AG04449 (cell line): ENCODE results near the gene GIPC2.

Source experiments
- CTCF ChIA-PET: fragments of 350-600 bp; formaldehyde crosslinking; extraction: SDS; loops from one replicate; lab custom pipeline; 2021; ENCODE audit warnings: antibody characterized with exemption; lab: Yijun Ruan, JAX
- POLR2A ChIA-PET: fragments of 400-600, 350-600 bp; formaldehyde crosslinking; extraction: SDS; loops from one replicate; lab custom pipeline; 2020; ENCODE audit warnings: antibody characterized with exemption, inconsistent platforms; lab: Yijun Ruan, JAX
- DNase-seq: peaks from one replicate; pipeline ENCODE4 v3.0.0-alpha.2; 2010; ENCODE audit warnings: low read depth, low spot score
- H3K4me3 ChIP-seq: 2 replicates; pipeline ENCODE4 v1.5.1; 2011; ENCODE audit warnings: low read depth, mild to moderate bottlenecking, control low read depth, low read length
- CTCF ChIP-seq: IDR thresholded peaks from one replicate; pipeline ENCODE4 v1.5.1; 2011; ENCODE audit warnings: mild to moderate bottlenecking, moderate library complexity, low read length, control low read depth, inconsistent platforms; ENCODE audit not compliant: insufficient read depth; ENCODE audit errors: missing control alignments

The GIPC2 gene

DNA sequence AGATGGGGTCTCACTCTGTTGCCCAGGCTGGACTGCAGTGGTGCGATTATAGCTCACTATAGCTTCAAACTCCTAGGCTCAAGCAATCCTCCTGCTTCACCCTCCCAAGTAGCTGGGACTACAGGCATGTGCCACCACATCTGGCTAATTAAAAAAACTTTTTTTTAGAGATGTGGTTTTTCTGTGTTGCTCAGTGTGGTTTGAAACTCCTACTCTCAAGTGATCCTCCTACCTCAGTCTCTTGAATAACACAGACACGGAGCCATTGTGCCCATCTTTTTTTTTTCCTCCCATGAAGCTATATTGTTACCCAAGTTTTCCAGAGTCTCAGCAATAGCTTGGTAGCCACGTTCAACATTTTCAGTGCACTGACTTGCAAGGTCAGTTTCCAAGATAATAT is 2.7 kb downstream of the GIPC2 start:
- CTCF ChIA-PET, result interaction anchor here (1.4 kb wide), 1 partner anchor 11 kb away, joined by 4 read pairs; no protein-coding TSS in a partner anchor
- H3K4me3 ChIP-seq, result no peak overlapping the region
- POLR2A ChIA-PET, result no interaction called here

GRCh38 chr1:78049396-78049795 is 3.6 kb downstream of the GIPC2 start:
- DNase-seq, result no peak
- no peak for TF ChIP-seq CTCF
- no peak overlapping the region for H3K4me3 ChIP-seq
- CTCF ChIA-PET, result interaction anchor here (1.8 kb wide), 1 partner anchor 16 kb away, joined by 4 read pairs; no protein-coding TSS in a partner anchor
- POLR2A ChIA-PET, result no interaction called here

More for the DNA sequence above, 2.7 kb downstream of the GIPC2 start:
- no peak for TF ChIP-seq CTCF
- DNase-seq, result no peak

GRCh38 chr1:78051005-78051404 is 5.2 kb downstream of the GIPC2 start:
- POLR2A ChIA-PET, result no interaction called here
- DNase-seq, result no peak
- H3K4me3 ChIP-seq, result no peak overlapping the region
- no peak for TF ChIP-seq CTCF
- CTCF ChIA-PET, result no interaction called here

- DNase-seq, result no peak
- POLR2A ChIA-PET, result no interaction called here
- TF ChIP-seq CTCF, result no peak
- CTCF ChIA-PET, result no interaction called here
- no peak overlapping the region for H3K4me3 ChIP-seq
Observed at GRCh38 chr1:78052685-78053405, 7.1 kb downstream of the GIPC2 start.

DNA sequence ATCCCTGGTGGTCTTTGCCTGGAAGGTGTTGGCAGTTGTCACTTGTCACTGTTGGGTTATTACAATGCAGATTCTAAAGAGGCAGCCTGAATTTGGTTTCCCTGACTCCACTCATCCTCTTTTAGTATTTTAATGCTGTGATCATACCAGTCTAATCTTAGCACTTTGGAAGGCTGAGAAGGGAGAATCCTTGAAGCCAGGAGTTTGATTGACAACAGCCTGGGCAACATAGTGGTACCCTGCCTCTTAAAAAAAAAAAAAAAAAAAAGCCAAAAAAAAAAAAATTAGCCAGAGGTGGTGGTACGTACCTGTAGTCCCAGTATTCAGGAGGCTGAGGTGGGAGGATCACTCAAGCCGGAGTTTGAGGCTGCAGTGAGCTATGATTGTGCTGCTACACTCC is 7.7 kb downstream of the GIPC2 start:
- CTCF ChIA-PET, result interaction anchor here (1.0 kb wide), 1 partner anchor 10 kb away, joined by 3 read pairs; no protein-coding TSS in a partner anchor
- POLR2A ChIA-PET, result no interaction called here
- no peak for TF ChIP-seq CTCF
- no peak for DNase-seq
- H3K4me3 ChIP-seq, result no peak overlapping the region

GRCh38 chr1:78054559-78054958 is 8.8 kb downstream of the GIPC2 start:
- CTCF ChIA-PET, result interaction anchor here (1.0 kb wide), 1 partner anchor 11 kb away, joined by 3 read pairs; no protein-coding TSS in a partner anchor
- POLR2A ChIA-PET, result interaction anchor here (1.0 kb wide), 1 partner anchor 50 kb away, joined by 3 read pairs; the partner anchor contains the start of gene DNAJB4
- DNase-seq, result no peak
- TF ChIP-seq CTCF, result no peak
- no peak overlapping the region for H3K4me3 ChIP-seq
